SK-N-SH treated with all-trans-retinoic acid at 6 μM for 48 hours (cell line): Measurements from ENCODE around the gene SERPINH1.

ENCODE experiments used
- ARNTL ChIP-seq: fragments of 450-650 bp; formaldehyde crosslinking; IDR thresholded peaks from 2 replicates; pipeline ENCODE4 v1.5.0; 2020; ENCODE audit warnings: low read depth, mild to moderate bottlenecking, moderate library complexity, borderline replicate concordance
- CREB5 ChIP-seq: fragments of 250-450 bp; sonication (Bioruptor Pico); IDR thresholded peaks from 2 replicates; pipeline ENCODE4 v1.5.1; 2020; ENCODE audit warnings: low read depth, mild to moderate bottlenecking, moderate library complexity
- CSDC2 ChIP-seq: fragments of 250-450 bp; sonication (Bioruptor Pico); IDR thresholded peaks from 2 replicates; pipeline ENCODE4 v1.5.0; 2020; ENCODE audit warnings: mild to moderate bottlenecking, moderate library complexity
- CSRNP3 ChIP-seq: fragments of 250-450 bp; sonication (Bioruptor Pico); IDR thresholded peaks from 2 replicates; pipeline ENCODE4 v1.5.1; 2021; ENCODE audit warnings: mild to moderate bottlenecking, moderate library complexity
- PATZ1 ChIP-seq: fragments of 250-450 bp; sonication (Bioruptor Pico); IDR thresholded peaks from 2 replicates; pipeline ENCODE4 v1.8.0; 2020; ENCODE audit warnings: mild to moderate bottlenecking, moderate library complexity, borderline replicate concordance
- PPARA ChIP-seq: fragments of 250-450 bp; sonication (Bioruptor Pico); IDR thresholded peaks from 2 replicates; pipeline ENCODE4 v1.5.0; 2020; ENCODE audit warnings: mild to moderate bottlenecking, borderline replicate concordance
- RARB ChIP-seq: fragments of 250-450 bp; sonication (Bioruptor Pico); IDR thresholded peaks from 2 replicates; pipeline ENCODE4 v1.8.0; 2021; ENCODE audit warnings: mild to moderate bottlenecking, moderate library complexity
- ZC3H10 ChIP-seq: fragments of 250-450 bp; sonication (Bioruptor Pico); IDR thresholded peaks from 2 replicates; pipeline ENCODE4 v1.5.1; 2021; ENCODE audit warnings: mild to moderate bottlenecking, moderate library complexity
- ZFP3 ChIP-seq: fragments of 250-450 bp; sonication (Bioruptor Pico); IDR thresholded peaks from 2 replicates; pipeline ENCODE4 v1.5.0; 2020; ENCODE audit warnings: mild to moderate bottlenecking, moderate library complexity
- ZFP30 ChIP-seq: fragments of 450-650 bp; formaldehyde crosslinking; IDR thresholded peaks from 2 replicates; pipeline ENCODE4 v1.5.0; 2022; ENCODE audit warnings: mild to moderate bottlenecking, moderate library complexity

GRCh38 chr11:75514596-75514995 is 47.5 kb upstream of the SERPINH1 start:
- TF ChIP-seq ARNTL (CRISPR knock-in tag): no peak
- no peak for TF ChIP-seq PATZ1 (CRISPR knock-in tag)
- TF ChIP-seq ZFP3: no peak
- TF ChIP-seq RARB (CRISPR knock-in tag): no peak
- no peak for TF ChIP-seq ZC3H10
- TF ChIP-seq CSDC2 (CRISPR knock-in tag): no peak
- no peak for TF ChIP-seq PPARA (CRISPR knock-in tag)
- no peak for TF ChIP-seq CREB5
- TF ChIP-seq ZFP30 (CRISPR knock-in tag): no peak
- no peak for TF ChIP-seq CSRNP3 (CRISPR knock-in tag)
